D721Med (cell line): ENCODE data around the gene DCP2.
A peak's percentile ranks its signal among the peaks of the same experiment; 100 is the strongest.

ENCODE experiments used
- DNase-seq: peaks from one replicate; pipeline ENCODE4 v3.0.0; 2011; ENCODE audit warnings: low spot score; ENCODE audit not compliant: insufficient read length
- FAIRE-seq: peaks from 2 replicates; lab custom pipeline; 2011; peaks lifted over from hg19 to GRCh38; lab: Jason Lieb, UNC
- CTCF ChIP-seq: IDR thresholded peaks from 2 replicates; pipeline ENCODE4 v1.5.1; 2012; ENCODE audit warnings: mild to moderate bottlenecking, control low read depth; ENCODE audit not compliant: insufficient read depth; ENCODE audit errors: missing control alignments

DCP2 gene

GRCh38 chr5:113020461-113021273 lies 44.1 kb downstream of the DCP2 start:
- peak; percentile 60 for FAIRE-seq
- DNase-seq: no peak

GRCh38 chr5:113022661-113023060 lies 46.1 kb downstream of the DCP2 start:
- no peak for FAIRE-seq
- DNase-seq: no peak

More at GRCh38 chr5:113020461-113021273, 44.1 kb downstream of the DCP2 start:
- TF ChIP-seq CTCF: no peak

DNA sequence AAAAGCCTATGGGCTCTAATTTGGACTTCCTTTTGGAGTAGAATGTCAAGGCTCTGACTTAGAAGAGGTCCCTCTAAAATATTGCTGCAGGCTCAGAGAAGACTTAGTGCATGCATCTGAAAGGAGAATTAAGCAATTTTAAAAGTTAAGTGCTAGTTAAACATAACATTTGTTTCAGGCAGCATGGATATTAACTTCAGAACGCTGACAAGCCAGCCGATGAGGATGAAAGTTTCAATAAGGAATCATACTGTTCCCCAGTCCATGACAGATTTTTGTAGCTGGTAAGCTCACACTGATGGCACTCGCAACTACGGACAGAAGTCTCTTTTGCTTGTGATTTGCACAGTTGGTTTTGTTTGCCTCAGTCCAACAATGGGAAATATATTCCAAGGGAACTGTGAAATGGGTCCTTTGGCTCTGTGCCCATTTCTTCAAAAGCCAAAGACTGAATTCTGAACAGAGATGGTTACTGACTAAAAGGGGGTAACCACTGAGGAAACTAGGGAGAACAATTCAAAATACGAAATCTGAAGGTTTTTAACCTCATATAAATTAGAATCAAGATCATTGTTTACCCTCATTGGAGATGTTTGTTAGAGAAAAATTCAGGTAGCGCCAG lies 47.6 kb downstream of the DCP2 start:
- no peak for FAIRE-seq
- TF ChIP-seq CTCF: no peak
- DNase-seq: no peak

More at GRCh38 chr5:113022661-113023060, 46.1 kb downstream of the DCP2 start:
- TF ChIP-seq CTCF: no peak

- no peak for FAIRE-seq
- no peak for TF ChIP-seq CTCF
- DNase-seq: no peak
Measured at GRCh38 chr5:113025596-113025995, 49.0 kb downstream of the DCP2 start.

- DNase-seq (no peak), FAIRE-seq (no peak)
- no peak for TF ChIP-seq CTCF
Measured at GRCh38 chr5:113026211-113026610, 49.6 kb downstream of the DCP2 start.

GRCh38 chr5:113027015-113027414 lies 50.4 kb downstream of the DCP2 start:
- no peak for TF ChIP-seq CTCF
- no peak for DNase-seq
- no peak for FAIRE-seq

GRCh38 chr5:113027431-113027830 lies 50.8 kb downstream of the DCP2 start:
- no peak for DNase-seq

More at GRCh38 chr5:113027431-113027830, 50.8 kb downstream of the DCP2 start:
- FAIRE-seq: no peak
- no peak for TF ChIP-seq CTCF
